CD4-positive, alpha-beta T cell (primary cell): Measurements from ENCODE around the gene WDR11. TPM values are rescaled to one million over a fixed set of nuclear protein-coding genes. Genes with fewer than 3 reads are reported as not detected.
A peak's percentile ranks its signal among the peaks of the same experiment; 100 is the strongest.

Source experiments
- ATAC-seq: fragments of 200-7000 bp; cut with Tn5 transposase; one replicate; pipeline ENCODE4 v1.10.0; 2022; ENCODE audit warnings: mild to moderate bottlenecking; ENCODE audit not compliant: poor library complexity
- CTCF ChIA-PET: fragments of 350-600 bp; sonication (Branson Sonifier 250); formaldehyde crosslinking; loops from one replicate; lab custom pipeline; 2021; ENCODE audit warnings: antibody characterized with exemption, inconsistent platforms; lab: Charles Lee
- POLR2A ChIA-PET: fragments of 350-600 bp; sonication (Branson Sonifier 250); formaldehyde crosslinking; loops from one replicate; lab custom pipeline; 2021; ENCODE audit warnings: antibody characterized with exemption, inconsistent platforms; lab: Charles Lee
- DNase-seq, 14 experiments: peaks; one replicate each; pipeline ENCODE4 v3.0.0-alpha.2; 2013 to 2020; ENCODE audit warnings: mixed read lengths in 2 of 14
- H3K27ac ChIP-seq, 2 donors: one replicate each; pipeline versions ENCODE4 v1.5.1 to v1.7.0; 2013; ENCODE audit warnings: low read length in 2 of 2, low read depth in 1 of 2, mild to moderate bottlenecking in 1 of 2
- H3K27me3 ChIP-seq, 2 experiments: 1 replicate in 1 of 2; 2 replicates in 1 of 2; pipeline versions ENCODE4 v1.6.1 to v1.7.0; 2013; ENCODE audit warnings: low read length in 2 of 2, control low read depth in 1 of 2, mild to moderate bottlenecking in 1 of 2, moderate library complexity in 1 of 2; ENCODE audit not compliant: insufficient read depth in 2 of 2, control insufficient read depth in 1 of 2
- H3K36me3 ChIP-seq: one replicate; pipeline ENCODE4 v1.6.1; 2013; ENCODE audit warnings: low read length, control low read depth; ENCODE audit not compliant: insufficient read depth
- H3K4me1 ChIP-seq: one replicate; pipeline ENCODE4 v1.6.1; 2013; ENCODE audit warnings: low read length, control low read depth; ENCODE audit not compliant: insufficient read depth
- H3K4me3 ChIP-seq: one replicate; pipeline ENCODE4 v1.5.1; 2013; ENCODE audit warnings: mild to moderate bottlenecking, low read length, moderate library complexity
- H3K9me3 ChIP-seq, 2 experiments: 1 replicate in 1 of 2; 2 replicates in 1 of 2; pipeline versions ENCODE4 v1.6.1 to v1.7.0; 2013; ENCODE audit warnings: low read length in 2 of 2, mild to moderate bottlenecking in 2 of 2, control low read depth in 1 of 2, moderate library complexity in 1 of 2; ENCODE audit not compliant: control insufficient read depth in 1 of 2, insufficient read depth in 1 of 2
- H3K27ac Mint-ChIP-seq: one replicate; pipeline ENCODE4 v1.8.0; 2020; ENCODE audit warnings: mixed read lengths
- H3K27me3 Mint-ChIP-seq: one replicate; pipeline ENCODE4 v1.8.0; 2021; ENCODE audit warnings: mixed read lengths
- H3K36me3 Mint-ChIP-seq: one replicate; pipeline ENCODE4 v1.8.0; 2021; ENCODE audit warnings: low read depth, mixed read lengths
- H3K4me1 Mint-ChIP-seq: one replicate; pipeline ENCODE4 v1.8.0; 2021; ENCODE audit warnings: low read depth, mixed read lengths
- H3K4me3 Mint-ChIP-seq: one replicate; pipeline ENCODE4 v1.8.0; 2020; ENCODE audit warnings: mild to moderate bottlenecking, mixed read lengths
- H3K9me3 Mint-ChIP-seq: one replicate; pipeline ENCODE4 v1.8.0; 2020; ENCODE audit warnings: mixed read lengths
- intact Hi-C, 2 experiments: fragments of 100-400 bp; cut with DNase I in 1 of 2; cut with micrococcal nuclease in 1 of 2; formaldehyde crosslinking; loops; one replicate each; pipeline versions ENCODE4 v1.15.1 to v1.9.0; 2023 to 2025; cut with DNase I, micrococcal nuclease
- polyA plus RNA-seq, 2 donors: library from polyadenylated mRNA; unstranded; fragments of 120-200 nt; gene quantifications; one replicate each; pipeline ENCODE4 v1.2.1, GENCODE V29; 2013
- total RNA-seq, 174 experiments: library from RNA in 2 of 174; stranded (reverse) in 2 of 174; gene quantifications; one replicate each; pipeline ENCODE4 v1.2.3 and lab custom pipeline; 2021 to 2026
- TF ChIP-seq, protein P1 (sequence below): fragments of 200-600 bp; IDR thresholded peaks from one replicate; pipeline ENCODE4 v1.8.0; 2022; ENCODE audit warnings: antibody characterized with exemption, mild to moderate bottlenecking

WDR11 gene, protein sequence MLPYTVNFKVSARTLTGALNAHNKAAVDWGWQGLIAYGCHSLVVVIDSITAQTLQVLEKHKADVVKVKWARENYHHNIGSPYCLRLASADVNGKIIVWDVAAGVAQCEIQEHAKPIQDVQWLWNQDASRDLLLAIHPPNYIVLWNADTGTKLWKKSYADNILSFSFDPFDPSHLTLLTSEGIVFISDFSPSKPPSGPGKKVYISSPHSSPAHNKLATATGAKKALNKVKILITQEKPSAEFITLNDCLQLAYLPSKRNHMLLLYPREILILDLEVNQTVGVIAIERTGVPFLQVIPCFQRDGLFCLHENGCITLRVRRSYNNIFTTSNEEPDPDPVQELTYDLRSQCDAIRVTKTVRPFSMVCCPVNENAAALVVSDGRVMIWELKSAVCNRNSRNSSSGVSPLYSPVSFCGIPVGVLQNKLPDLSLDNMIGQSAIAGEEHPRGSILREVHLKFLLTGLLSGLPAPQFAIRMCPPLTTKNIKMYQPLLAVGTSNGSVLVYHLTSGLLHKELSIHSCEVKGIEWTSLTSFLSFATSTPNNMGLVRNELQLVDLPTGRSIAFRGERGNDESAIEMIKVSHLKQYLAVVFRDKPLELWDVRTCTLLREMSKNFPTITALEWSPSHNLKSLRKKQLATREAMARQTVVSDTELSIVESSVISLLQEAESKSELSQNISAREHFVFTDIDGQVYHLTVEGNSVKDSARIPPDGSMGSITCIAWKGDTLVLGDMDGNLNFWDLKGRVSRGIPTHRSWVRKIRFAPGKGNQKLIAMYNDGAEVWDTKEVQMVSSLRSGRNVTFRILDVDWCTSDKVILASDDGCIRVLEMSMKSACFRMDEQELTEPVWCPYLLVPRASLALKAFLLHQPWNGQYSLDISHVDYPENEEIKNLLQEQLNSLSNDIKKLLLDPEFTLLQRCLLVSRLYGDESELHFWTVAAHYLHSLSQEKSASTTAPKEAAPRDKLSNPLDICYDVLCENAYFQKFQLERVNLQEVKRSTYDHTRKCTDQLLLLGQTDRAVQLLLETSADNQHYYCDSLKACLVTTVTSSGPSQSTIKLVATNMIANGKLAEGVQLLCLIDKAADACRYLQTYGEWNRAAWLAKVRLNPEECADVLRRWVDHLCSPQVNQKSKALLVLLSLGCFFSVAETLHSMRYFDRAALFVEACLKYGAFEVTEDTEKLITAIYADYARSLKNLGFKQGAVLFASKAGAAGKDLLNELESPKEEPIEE
- total RNA-seq (10 to 100 TPM; 16.9 to 17.9 TPM), total RNA-seq (lab: John Stamatoyannopoulos, UW) (28.9 to 117 (median 78.3) reads per million in 172 experiments)
- polyA plus RNA-seq (2013, experiment 1 of 2), result 36.9 TPM
- 37.0 TPM for polyA plus RNA-seq (2013, experiment 2 of 2)

DNA sequence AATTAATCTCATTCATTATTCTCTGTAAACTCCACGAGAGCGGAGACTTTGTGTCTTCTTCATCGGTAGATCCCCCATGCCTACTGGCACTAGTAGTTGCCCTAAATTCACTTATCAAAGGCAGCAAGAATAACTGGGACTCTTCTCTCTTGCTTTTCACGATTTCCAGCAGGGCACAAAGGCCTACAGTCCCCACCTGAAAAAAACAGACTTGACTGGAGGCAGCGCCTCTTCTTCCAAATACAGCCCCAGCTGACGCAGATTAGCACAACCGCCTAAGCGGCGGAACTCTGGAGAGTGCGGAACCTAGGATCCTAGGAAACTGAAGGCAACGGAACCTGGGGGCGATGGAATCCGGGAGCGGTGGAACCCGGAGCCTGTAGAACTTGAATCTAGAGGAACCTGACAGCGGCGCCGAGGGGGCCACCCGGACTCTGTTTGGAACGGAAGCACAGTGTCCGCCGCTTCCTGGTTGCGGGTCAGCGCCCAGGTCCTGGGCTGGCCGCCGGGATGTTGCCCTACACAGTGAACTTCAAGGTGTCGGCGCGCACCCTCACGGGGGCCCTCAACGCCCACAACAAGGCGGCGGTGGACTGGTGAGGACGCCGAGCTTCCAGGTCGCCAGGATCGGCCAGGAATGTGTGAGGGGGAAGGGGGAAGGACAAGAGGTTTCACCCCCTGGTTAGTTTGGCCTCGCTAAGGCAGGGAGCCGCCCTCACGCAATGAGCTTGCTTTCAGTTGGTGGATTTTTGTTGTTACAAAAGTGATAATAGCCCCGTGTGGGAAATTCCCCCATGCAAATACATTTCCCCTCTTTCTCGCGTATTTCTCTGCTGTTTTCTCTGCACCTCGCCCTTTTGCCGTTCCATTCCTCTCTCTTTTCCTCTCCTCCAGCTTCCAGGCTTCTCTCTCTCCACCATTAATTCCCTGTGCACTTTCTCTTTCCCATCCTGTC, at the start of gene WDR11:
TSS of gene WDR11 (plus strand) at position 452 of the 955 bp plus-strand sequence. CDS start at position 511, 59 bp downstream.
- POLR2A ChIA-PET, result no interaction called here

DNA sequence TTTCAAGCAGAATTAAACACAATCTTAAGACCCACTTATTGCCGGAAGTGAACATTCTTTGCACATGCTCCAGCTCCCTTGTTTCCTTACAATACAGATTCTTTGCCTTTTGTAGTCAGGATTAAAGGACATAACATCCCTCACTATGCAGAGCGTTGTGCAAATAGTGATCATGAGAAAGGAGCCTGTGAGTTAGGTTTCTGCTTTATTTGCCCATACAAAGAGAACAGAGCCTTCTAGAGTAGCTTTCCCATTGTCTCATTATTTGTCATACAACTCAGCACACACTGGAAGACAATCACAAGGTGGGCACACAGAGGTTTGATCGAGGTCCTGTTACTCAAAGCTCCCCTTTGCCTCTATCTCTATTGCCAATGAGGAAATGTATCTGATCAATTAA, 48.2 kb upstream of the WDR11 start:
- no peak overlapping the region for H3K4me3 ChIP-seq
- Mint-ChIP-seq H3K4me1 (no peaks in the 10 kb centered on the region), H3K27me3 (peaks cover 10% of the 10 kb centered on the region), H3K4me3 (no peak overlapping the region), H3K27ac (no peak overlapping the region), H3K36me3 (no peaks in the 10 kb centered on the region), H3K9me3 (no peaks in the 10 kb centered on the region)
- DNase-seq (no peak), ATAC-seq (no peak)
- intact Hi-C loops, result no loop called here
- POLR2A ChIA-PET, result no interaction called here
- CTCF ChIA-PET, result no interaction called here
- no peaks in the 10 kb centered on the region for H3K27me3 ChIP-seq
- H3K36me3 ChIP-seq, result no peaks in the 10 kb centered on the region
- H3K4me1 ChIP-seq, result no peaks in the 10 kb centered on the region
- TF ChIP-seq, protein P1, sequence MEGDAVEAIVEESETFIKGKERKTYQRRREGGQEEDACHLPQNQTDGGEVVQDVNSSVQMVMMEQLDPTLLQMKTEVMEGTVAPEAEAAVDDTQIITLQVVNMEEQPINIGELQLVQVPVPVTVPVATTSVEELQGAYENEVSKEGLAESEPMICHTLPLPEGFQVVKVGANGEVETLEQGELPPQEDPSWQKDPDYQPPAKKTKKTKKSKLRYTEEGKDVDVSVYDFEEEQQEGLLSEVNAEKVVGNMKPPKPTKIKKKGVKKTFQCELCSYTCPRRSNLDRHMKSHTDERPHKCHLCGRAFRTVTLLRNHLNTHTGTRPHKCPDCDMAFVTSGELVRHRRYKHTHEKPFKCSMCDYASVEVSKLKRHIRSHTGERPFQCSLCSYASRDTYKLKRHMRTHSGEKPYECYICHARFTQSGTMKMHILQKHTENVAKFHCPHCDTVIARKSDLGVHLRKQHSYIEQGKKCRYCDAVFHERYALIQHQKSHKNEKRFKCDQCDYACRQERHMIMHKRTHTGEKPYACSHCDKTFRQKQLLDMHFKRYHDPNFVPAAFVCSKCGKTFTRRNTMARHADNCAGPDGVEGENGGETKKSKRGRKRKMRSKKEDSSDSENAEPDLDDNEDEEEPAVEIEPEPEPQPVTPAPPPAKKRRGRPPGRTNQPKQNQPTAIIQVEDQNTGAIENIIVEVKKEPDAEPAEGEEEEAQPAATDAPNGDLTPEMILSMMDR, result no peak
- no peak overlapping the region for H3K27ac ChIP-seq
- peaks cover 0 to 7% of the 10 kb centered on the region in 2 experiments for H3K9me3 ChIP-seq

More for the DNA sequence above, at the start of gene WDR11:
- Mint-ChIP-seq H3K36me3 (peaks cover 50% of the 10 kb centered on the region), H3K4me3 (peak within 1 kb of the TSS; percentile 97), H3K4me1 (peaks cover 55% of the 10 kb centered on the region), H3K27ac (peak within 1 kb of the TSS; percentile 91), H3K9me3 (peaks cover 2% of the 10 kb centered on the region), H3K27me3 (no peaks in the 10 kb centered on the region)
- Histone ChIP-seq H3K4me3 (peak within 1 kb of the TSS; percentile 99), H3K27ac (peak within 1 kb of the TSS; percentile 73 to 89), H3K9me3 (no peaks in the 10 kb centered on the region), H3K36me3 (peaks cover 7% of the 10 kb centered on the region), H3K27me3 (no peaks in the 10 kb centered on the region), H3K4me1 (peaks cover 12% of the 10 kb centered on the region)
- DNase-seq, result peak; percentile 35 to 83 (median 55)
- TF ChIP-seq, protein P1, result no peak
- ATAC-seq, result peak; percentile 86
- CTCF ChIA-PET, result no interaction called here
- intact Hi-C loops, result no loop called here
